Measurements from ENCODE around the gene RNF130. TPM values are rescaled to one million over a fixed set of nuclear protein-coding genes. Genes with fewer than 3 reads are reported as not detected.

Gene RNF130
- total RNA-seq, 1 donor from 2014 or later: 70.8 TPM

DNA sequence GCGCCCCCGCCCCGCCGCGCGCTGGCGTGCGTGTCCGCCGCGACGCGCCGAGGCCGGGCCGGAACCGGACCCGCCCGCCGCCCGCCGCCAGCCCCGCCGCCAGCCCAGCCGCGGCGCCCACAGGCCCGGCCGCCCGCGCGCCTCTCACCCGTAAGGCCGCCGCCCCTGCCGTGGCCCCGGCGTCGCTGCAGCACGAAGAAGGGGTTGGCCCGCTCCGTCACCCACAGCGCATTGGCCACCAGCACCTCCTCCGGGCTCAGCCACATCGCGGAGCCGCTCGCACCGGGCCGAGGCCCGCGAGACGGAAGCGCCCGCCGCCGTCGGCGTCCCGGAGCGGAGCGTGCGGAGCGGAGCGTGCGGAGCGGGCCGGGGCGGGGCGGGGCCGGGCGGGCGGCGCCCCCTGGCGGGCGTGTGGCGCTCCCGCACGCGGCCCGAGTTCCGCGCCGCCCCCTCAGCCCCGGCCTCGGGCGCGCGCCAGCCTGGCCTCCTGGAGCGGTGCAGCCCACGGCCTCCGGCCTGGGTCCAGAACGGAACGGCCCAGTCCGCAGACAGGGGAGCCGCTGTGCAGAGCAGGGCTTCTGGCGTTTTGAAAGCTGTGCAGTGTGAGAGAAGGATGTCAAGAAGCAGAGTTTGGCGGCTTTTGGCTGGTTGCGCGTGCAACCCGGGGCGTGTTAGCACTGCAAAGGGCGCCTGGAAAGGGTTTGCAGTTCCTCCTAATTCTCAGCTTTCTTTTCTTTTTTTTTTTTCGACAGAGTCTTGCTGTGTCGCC is 163.8 kb downstream of the RNF130 start, which contains the start of gene TBC1D9B:
Gene TBC1D9B (minus strand): TSS at position 342 of the 769 bp plus-strand sequence. CDS start 76 bp downstream, at position 266.
- peak within 1 kb of the TSS; percentile 72 for H3K27ac Mint-ChIP-seq (ENCODE audit: unreplicated experiment)

DNA sequence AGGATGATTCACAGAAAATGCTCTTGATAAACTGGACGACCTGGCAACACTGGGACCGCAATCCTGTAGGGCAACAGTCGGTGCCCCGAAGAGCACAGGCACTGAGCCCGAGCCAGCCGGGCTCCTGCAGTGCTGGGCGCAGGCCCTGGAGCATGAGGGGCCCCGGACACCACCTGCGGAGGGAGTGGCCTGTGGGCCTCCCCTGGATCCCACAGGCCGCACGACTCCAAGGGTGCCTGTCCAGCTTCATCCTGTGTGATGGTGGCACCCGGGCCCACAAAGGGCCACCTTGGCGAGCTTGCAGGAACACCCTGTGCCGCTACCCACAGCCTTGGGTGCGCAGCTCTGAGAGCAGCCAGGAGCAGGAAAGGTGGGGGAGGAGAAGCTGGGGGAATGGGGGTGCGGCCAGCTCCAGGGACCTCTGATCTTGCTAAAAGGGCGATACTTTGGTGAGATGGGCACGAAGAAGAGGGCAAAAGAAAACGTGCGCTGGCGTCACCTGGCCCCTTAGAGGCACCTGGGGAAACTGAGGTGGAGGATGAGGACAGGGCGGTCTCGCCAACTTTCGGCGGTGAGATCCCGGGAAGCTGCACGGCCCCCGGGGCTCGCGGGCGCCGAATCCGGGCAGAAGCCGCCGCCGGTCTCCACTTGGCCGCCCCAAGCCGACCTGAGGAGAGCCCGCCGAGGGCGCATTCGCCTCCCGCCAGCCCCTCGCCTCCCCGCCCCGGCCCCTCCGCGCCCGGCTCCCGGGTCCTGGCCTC is 164.6 kb downstream of the RNF130 start:
- Mint-ChIP-seq H3K4me1 (ENCODE audit: unreplicated experiment) (peaks cover 16% of the 10 kb centered on the region), H3K9me3 (ENCODE audit: unreplicated experiment) (no peaks in the 10 kb centered on the region), H3K27ac (ENCODE audit: unreplicated experiment) (peak overlapping the region; percentile 72), H3K27me3 (ENCODE audit: unreplicated experiment) (no peaks in the 10 kb centered on the region), H3K36me3 (ENCODE audit: unreplicated experiment) (peaks cover 8% of the 10 kb centered on the region), H3K4me3 (ENCODE audit: unreplicated experiment) (peak overlapping the region; percentile 85)
- TF ChIP-seq, protein P1, sequence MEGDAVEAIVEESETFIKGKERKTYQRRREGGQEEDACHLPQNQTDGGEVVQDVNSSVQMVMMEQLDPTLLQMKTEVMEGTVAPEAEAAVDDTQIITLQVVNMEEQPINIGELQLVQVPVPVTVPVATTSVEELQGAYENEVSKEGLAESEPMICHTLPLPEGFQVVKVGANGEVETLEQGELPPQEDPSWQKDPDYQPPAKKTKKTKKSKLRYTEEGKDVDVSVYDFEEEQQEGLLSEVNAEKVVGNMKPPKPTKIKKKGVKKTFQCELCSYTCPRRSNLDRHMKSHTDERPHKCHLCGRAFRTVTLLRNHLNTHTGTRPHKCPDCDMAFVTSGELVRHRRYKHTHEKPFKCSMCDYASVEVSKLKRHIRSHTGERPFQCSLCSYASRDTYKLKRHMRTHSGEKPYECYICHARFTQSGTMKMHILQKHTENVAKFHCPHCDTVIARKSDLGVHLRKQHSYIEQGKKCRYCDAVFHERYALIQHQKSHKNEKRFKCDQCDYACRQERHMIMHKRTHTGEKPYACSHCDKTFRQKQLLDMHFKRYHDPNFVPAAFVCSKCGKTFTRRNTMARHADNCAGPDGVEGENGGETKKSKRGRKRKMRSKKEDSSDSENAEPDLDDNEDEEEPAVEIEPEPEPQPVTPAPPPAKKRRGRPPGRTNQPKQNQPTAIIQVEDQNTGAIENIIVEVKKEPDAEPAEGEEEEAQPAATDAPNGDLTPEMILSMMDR (IDR thresholded peaks at IDR 0.05): no peak
- no peak for DNase-seq (ENCODE audit: extremely low spot score, unreplicated experiment)

More for the DNA sequence above, 163.8 kb downstream of the RNF130 start, which contains the start of gene TBC1D9B:
- Mint-ChIP-seq H3K4me1 (ENCODE audit: unreplicated experiment) (peaks cover 16% of the 10 kb centered on the region), H3K27me3 (ENCODE audit: unreplicated experiment) (no peaks in the 10 kb centered on the region), H3K4me3 (ENCODE audit: unreplicated experiment) (peak within 1 kb of the TSS; percentile 85), H3K9me3 (ENCODE audit: unreplicated experiment) (no peaks in the 10 kb centered on the region), H3K36me3 (ENCODE audit: unreplicated experiment) (peaks cover 8% of the 10 kb centered on the region)
- TF ChIP-seq, protein P1 (IDR thresholded peaks at IDR 0.05): peak; percentile 52
- no peak for DNase-seq (ENCODE audit: extremely low spot score, unreplicated experiment)

DNA sequence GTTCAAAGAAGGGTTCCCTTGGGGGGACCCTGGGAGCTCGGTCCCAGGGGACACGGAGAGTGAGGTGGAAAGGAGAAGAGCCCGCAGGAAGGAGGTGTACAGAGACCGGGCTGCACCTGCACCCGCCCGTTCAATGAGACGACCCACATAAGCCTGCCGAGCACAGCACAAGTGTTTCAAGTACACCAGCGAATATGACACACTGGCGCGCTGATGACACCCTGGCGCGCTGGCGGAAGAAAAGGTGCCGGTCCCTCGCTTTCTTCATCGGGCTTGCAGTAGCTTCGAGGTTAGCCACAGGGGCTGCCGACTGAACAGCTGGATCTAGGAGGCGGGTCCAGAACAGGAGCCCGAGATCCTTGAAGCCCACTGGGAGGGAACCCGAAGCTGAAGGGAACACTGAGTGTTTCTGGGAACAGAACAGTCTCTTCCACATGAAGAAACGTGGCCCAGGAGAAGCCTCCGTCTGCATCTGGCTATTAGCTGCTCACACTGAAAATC is 165.2 kb downstream of the RNF130 start:
- Mint-ChIP-seq H3K36me3 (ENCODE audit: unreplicated experiment) (peaks cover 10% of the 10 kb centered on the region), H3K27ac (ENCODE audit: unreplicated experiment) (peak overlapping the region; percentile 14), H3K27me3 (ENCODE audit: unreplicated experiment) (no peaks in the 10 kb centered on the region), H3K9me3 (ENCODE audit: unreplicated experiment) (no peaks in the 10 kb centered on the region), H3K4me3 (ENCODE audit: unreplicated experiment) (peak overlapping the region; percentile 85), H3K4me1 (ENCODE audit: unreplicated experiment) (peaks cover 16% of the 10 kb centered on the region)
- TF ChIP-seq, protein P1 (IDR thresholded peaks at IDR 0.05): no peak
- no peak for DNase-seq (ENCODE audit: extremely low spot score, unreplicated experiment)

DNA sequence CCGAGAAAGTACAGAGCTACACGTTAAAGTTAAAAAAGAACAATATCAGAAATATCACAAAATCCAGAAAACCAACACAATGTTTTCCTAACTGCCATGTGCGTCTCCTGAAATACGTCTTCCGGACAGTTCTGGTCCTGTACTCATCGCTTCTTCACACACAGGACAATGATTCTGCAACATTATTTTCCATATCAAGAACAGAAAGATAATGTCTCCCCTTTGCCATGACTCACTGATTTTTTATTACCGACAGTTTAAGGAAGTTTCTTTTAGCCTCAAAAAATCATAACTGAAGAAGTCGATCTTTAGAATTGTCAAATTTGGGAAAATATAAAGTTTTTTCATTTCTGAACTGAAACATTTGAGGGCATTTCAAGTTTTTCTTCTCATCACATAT is 166.4 kb downstream of the RNF130 start:
- DNase-seq (ENCODE audit: extremely low spot score, unreplicated experiment): no peak
- Mint-ChIP-seq H3K36me3 (ENCODE audit: unreplicated experiment) (peaks cover 16% of the 10 kb centered on the region), H3K27ac (ENCODE audit: unreplicated experiment) (no peak overlapping the region)

More for the DNA sequence above, 166.4 kb downstream of the RNF130 start:
- H3K4me3 Mint-ChIP-seq (ENCODE audit: unreplicated experiment): no peak overlapping the region
- peaks cover 16% of the 10 kb centered on the region for H3K4me1 Mint-ChIP-seq (ENCODE audit: unreplicated experiment)
- no peaks in the 10 kb centered on the region for H3K9me3 Mint-ChIP-seq (ENCODE audit: unreplicated experiment)
- no peaks in the 10 kb centered on the region for H3K27me3 Mint-ChIP-seq (ENCODE audit: unreplicated experiment)
- TF ChIP-seq, protein P1 (IDR thresholded peaks at IDR 0.05): no peak

Small RNA genes within 50 kb of the gene (microRNA-seq; reads per million reads assigned to microRNA genes)
- gene MIR340 (ENCODE audit: unreplicated experiment): 571 reads per million, percentile 75 among the genes with 10 or more reads in this experiment

Other genes with a start within 250 kb of the RNF130 start
- gene MRNIP, start 212.9 kb downstream of the RNF130 start, total RNA-seq: 25.8 and 27.6 TPM in 2 replicates
- gene TBC1D9B, start 163.9 kb downstream of the RNF130 start, total RNA-seq: 135 and 136 TPM in 2 replicates
- gene RASGEF1C, start 137.5 kb upstream of the RNF130 start, total RNA-seq: not detected in 2 replicates
- gene MAPK9, start 220.3 kb upstream of the RNF130 start, total RNA-seq: 30.0 and 31.8 TPM in 2 replicates

All from osteocyte (in vitro differentiated cells).